HG02970 (cell line): Measurements from ENCODE around the gene MAP3K10.

Experiments used
- ATAC-seq: cut with Tn5 transposase; IDR thresholded peaks from one replicate; pipeline ENCODE4 v1.9.1; 2021; ENCODE audit warnings: mild to moderate bottlenecking, moderate library complexity, moderate number of reproducible peaks; ENCODE audit not compliant: unreplicated experiment, low FRiP score

Gene MAP3K10

DNA sequence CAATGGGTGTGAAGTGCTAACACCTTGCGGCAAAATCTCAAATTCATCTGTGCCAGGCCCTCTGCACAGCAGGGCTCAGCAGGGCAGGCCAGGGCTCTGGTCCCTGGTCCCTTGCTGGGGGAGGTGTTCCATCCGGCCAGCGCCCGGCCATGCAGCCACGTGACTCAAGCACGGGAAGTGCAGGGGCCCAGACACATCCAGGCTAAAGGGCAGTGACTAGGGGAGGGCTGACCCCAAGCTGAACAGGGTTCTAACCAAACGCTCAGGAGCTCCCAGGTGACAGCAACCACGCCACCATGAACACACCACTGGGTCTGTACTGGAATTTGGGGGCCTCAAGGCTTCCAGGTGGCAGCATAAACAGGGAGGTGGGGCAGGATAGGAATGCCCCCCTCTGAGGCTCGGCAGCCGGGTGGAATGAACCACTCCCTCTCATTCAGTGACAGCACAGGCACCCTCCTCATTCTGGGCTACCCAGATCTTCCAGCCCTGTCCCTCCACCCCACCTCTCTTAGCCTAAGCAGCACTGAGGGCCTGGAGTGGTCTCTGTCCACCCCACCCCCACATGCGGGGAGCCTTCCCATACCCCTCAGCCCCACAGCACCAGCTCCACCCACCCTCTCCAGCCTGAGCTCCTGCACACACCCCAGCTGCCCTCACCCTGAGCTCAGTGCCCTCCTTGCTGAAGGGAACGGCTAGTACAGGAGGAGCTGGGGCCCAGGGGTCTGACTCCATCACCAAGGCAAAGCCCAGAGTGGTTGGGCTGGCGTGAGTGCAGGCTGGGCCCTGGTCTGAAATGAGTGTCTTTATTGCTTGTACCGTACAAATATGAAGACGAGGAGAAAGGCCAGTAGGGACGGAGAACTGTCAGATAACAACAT is 40.6 kb downstream of the MAP3K10 start:
- ATAC-seq, result no peak

- no peak for ATAC-seq
Measured at GRCh38 chr19:40232479-40232878, 41.3 kb downstream of the MAP3K10 start.

DNA sequence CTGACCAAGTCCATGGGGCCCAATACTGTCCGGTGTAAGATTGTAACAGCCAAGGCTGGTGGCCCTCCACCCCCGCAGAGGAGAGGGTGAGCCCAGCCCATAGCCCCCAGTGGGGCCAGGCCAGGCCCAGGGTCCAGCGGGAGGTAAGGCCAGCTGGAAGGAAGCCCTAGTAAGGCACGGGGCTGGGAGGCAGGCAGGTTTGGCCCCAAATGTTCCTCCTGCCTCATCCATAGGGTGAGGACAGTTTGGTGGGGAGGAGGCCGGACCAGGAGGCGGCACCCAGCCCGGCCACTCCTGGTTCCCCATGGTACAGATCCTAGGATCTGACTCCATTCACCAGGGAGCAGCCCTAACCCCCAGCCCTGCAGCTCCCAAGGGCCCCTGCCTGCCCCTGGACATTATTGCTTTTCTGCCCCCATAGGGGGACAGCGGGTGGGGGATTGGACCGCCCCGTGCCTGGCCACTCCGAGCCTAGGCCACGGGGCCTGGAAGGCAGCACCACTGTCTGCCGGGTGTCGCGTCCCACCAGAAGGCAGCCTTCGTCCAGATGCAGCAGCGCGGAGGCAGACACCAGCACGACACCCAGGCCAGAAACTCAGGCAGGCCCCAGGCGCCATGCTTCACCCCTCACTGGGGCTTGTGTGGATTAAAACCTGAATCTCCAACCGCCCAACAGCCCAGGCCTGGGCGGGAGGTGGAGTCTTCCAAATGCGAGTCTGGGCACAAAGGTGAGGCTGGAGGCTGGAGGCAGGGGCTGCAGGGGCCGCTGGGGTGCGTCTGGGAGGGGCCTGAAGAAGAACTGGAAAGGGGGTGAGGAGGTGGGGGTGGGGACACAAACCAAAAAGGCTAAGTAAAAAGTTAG is 42.0 kb downstream of the MAP3K10 start:
- no peak for ATAC-seq

GRCh38 chr19:40233811-40234389 is 42.7 kb downstream of the MAP3K10 start:
- no peak for ATAC-seq

DNA sequence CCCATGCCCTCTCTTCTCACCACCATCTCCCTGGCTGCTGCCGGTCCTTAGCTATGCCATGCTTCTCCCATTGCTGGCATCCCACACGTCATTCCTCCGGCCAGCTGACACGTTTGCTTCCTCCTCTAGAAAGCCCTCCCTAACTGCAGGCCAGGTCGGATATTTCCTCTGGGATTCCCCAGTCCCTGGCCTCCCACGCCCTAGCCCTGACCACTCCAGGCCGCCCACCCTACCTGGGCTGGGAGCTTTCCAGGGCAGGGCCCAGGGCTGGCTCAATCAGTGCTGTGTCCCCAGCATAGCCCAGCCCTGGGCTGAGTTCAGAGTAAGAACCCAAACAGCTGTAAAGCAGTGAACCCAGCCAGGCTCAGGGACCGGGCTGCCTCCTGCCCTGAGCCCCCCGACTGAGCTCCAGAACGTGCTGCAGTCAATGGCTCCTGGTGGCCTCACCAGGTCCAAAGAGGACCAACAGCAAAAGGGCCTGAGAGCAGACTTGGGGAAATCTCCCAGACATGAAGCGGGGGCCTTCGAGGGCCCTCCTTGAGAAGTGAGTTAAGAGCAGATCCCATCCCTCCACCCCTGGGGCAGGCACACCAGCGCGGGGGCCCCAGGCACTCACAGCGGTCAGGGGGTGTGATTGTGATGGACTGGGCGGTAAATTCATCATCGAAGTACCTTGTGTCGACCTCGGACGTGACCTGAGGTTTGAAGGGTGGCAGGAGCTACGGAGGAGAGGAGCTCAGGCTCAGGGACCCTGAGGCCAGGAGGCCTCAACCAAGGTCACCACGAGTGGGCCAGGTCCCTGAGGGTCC is 43.4 kb downstream of the MAP3K10 start:
- ATAC-seq, result no peak

GRCh38 chr19:40235238-40236025 is 44.2 kb downstream of the MAP3K10 start:
- ATAC-seq, result no peak

- no peak for ATAC-seq
Measured at GRCh38 chr19:40236026-40236355, 44.8 kb downstream of the MAP3K10 start.

- ATAC-seq, result no peak
Measured at GRCh38 chr19:40236366-40236765, 45.1 kb downstream of the MAP3K10 start.

DNA sequence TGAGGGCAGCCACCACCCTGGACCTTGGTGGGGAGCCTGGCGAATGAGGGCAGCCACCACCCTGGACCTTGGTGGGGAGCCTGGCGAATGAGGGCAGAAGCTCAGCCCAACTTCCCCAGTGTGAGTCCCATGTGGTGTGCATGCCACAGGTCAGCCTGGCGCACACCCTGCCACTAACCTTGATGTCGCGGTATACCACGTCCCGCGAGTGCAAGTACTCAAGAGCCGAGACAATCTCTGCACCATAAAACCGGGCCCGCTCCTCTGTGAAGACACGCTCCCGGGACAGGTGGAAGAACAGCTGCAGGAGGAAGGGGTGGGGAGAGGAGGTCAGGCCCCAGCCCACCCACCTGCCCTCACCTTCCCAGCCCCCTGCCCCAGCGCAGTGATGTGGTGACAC is 46.6 kb downstream of the MAP3K10 start:
- no peak for ATAC-seq

GRCh38 chr19:40238775-40239174 is 47.5 kb downstream of the MAP3K10 start:
- no peak for ATAC-seq

- ATAC-seq, result no peak
Measured at GRCh38 chr19:40239415-40240226, 48.4 kb downstream of the MAP3K10 start.

DNA sequence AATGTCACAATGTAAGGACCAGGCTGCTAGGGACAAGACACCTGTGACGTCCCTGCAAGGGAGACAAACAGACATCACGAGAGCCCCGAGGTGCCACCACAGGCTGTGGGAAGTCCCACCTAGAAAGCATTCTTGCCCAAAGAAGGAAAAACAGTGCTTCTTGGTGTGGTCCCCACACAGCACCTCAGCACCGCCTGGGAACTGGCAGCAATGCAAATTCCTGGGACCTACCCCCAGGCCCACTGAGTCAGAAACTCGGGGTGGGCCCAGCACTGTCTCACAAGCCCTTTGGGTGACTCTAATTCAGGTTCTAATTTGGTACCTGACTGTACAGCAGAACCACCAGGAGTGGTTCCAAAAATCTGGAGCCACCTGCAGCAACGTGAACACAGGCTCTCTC is 49.1 kb downstream of the MAP3K10 start:
- no peak for ATAC-seq

DNA sequence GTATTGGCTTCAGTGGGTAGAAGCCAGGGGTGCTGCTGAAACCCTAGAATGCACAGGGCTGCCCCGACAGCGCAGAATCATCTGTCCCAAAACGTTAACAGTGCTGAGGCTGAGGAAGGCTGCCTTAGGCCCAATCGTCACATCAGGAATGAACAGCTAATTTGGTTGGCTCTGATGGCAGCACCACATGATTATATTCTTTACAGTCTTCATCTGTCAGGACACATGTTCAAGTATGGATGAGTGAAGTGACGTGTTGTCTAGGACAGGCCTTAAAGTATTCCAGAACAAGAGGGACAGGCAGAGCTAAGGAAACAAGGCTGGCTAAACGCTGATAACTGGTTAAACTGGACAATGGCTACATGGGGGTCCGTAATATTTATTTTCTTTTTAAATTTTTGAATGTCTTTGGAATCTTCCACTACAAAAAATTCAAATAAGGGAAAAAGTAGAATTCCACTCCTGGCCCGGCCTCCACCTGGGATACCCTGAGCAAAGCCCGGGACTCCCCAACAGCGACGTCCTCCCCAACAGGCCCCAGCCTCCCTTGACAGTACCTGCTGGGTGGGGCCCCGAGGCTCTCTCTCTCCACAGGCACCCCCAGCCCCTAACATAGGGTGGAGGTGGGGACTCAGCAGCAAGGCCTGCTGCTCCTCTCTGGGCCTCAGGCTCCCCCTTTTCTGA is 50.0 kb downstream of the MAP3K10 start:
- ATAC-seq, result no peak

DNA sequence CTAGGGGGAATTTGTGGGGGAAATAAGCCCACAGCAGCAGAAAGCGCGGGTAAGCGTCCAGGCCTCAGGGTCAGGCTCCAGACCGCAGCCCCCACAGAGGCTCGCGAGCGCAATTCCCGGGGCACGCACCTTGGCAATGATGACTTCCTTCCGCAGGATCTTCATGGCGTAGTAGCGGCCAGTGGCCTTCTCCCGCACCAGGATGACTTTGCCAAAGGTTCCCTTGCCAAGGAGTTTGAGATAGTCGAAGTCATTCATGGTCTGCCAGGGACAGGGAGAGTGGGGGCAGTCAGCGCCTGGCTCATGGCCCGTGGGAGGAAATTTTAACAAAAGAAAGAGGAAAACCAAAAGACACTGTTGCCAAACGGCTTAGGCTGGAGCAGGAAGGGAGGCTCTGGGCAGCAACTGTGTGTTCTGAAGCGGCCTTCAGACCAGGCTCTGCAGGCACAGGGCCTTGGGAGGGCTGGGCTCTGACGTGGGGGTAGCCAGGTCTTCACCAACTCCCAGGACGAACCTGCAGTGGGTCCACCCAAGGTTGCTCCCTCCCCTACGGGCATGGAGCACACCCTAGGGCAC is 50.7 kb downstream of the MAP3K10 start:
- no peak for ATAC-seq

- ATAC-seq, result no peak
Measured at GRCh38 chr19:40242480-40242879, 51.3 kb downstream of the MAP3K10 start.

DNA sequence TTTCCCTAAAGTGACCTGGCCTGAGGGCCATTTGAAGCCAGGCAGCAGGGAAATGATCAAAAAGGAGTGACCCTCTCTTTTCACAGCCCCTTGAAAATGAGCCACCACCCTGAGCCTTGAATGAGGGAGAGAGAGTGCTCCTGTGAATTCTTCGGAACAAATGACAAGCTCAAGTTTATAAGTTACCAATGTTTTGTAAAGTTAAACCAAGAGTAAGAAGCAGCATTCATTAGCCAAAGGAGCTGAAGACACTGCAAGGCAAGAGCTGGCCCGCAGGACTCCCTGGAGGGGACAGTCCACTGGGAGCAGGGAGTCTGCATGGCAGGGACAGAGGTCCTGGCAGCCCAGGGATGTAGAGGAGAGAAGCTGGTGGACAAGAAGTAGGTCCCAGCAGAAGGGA is 52.0 kb downstream of the MAP3K10 start:
- no peak for ATAC-seq

DNA sequence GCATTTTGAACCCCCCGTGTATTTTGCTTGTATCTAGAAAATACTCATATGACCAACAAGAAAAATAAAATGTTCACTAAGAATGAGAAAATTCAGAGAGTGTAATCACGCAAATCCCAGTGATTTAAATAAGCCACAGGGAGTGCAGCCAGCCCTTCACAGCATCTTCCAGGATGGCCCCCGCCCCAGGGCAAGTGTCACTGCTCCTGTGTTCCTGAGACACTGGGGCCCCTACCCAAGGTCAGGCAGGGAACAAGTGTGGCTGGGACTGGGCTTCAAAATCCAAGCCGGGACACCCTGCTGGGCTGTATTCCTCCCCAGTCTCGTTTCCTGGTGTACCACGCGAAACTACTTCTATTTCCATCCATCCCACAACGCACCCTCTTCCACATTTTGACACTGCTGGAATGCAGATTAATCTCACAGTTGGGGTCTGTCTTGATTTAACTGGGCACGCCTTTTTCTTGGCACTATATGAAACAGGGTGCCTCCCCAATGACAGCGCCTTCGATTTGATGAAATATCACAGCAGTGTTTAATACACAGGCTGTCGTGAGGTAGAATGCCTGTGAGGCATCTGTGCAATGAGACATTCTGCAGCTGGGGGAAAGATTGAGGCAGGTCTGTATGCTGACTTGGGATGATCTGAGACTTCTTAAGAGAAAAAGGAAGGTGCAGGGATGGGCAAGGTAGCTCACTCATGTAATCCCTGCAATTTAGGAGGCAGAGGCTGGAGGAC is 53.5 kb downstream of the MAP3K10 start:
- ATAC-seq, result no peak
